ENCODE results near the gene DNASE1L2. TPM values are rescaled to one million over a fixed set of nuclear protein-coding genes. Genes with fewer than 3 reads are reported as not detected.
A peak's percentile ranks its signal among the peaks of the same experiment; 100 is the strongest.

Gene DNASE1L2
- 0.39 and 2.0 TPM in 2 replicates for total RNA-seq (2014; rRNA removed; shearing (Covaris generic); ENCODE audit: low replicate concordance)

GRCh38 chr16:2236337-2237101 is at the start of gene DNASE1L2:
DNASE1L2 (plus strand) TSS chr16:2236444; CDS start chr16:2236817, 373 bp downstream.
- no peaks in the 10 kb centered on the region for H3K27me3 ChIP-seq
- no peaks in the 10 kb centered on the region for H3K9me3 ChIP-seq
- H3K36me3 ChIP-seq = peaks cover 67% of the 10 kb centered on the region
- peak; percentile 60 for DNase-seq
- H3K4me3 ChIP-seq = no peak within 1 kb of the TSS

GRCh38 chr16:2186505-2186904 is 49.7 kb upstream of the DNASE1L2 start:
- H3K4me3 ChIP-seq = no peak overlapping the region
- H3K9me3 ChIP-seq = no peaks in the 10 kb centered on the region
- DNase-seq = no peak

GRCh38 chr16:2187212-2187611 is 49.0 kb upstream of the DNASE1L2 start:
- peaks cover 3% of the 10 kb centered on the region; the same call in 1 of the 2 replicates for H3K36me3 ChIP-seq
- no peaks in the 10 kb centered on the region for H3K9me3 ChIP-seq
- H3K4me3 ChIP-seq = no peak overlapping the region
- no peaks in the 10 kb centered on the region for H3K27me3 ChIP-seq
- no peak for DNase-seq

More at GRCh38 chr16:2186505-2186904, 49.7 kb upstream of the DNASE1L2 start:
- Histone ChIP-seq H3K27me3 (no peaks in the 10 kb centered on the region), H3K36me3 (peaks cover 8% of the 10 kb centered on the region; the same call in 1 of the 2 replicates)

- H3K9me3 ChIP-seq = no peaks in the 10 kb centered on the region
- no peaks in the 10 kb centered on the region for H3K27me3 ChIP-seq
- no peak overlapping the region for H3K4me3 ChIP-seq
- DNase-seq = no peak
- H3K36me3 ChIP-seq = no peaks in the 10 kb centered on the region
These were observed 47.8 kb upstream of the DNASE1L2 start for GRCh38 chr16:2188395-2188794.

GRCh38 chr16:2189252-2189893 is 46.9 kb upstream of the DNASE1L2 start:
- no peak for DNase-seq
- Histone ChIP-seq H3K4me3 (no peak overlapping the region), H3K27me3 (no peaks in the 10 kb centered on the region), H3K36me3 (no peaks in the 10 kb centered on the region), H3K9me3 (no peaks in the 10 kb centered on the region)

GRCh38 chr16:2190002-2190658 is 46.1 kb upstream of the DNASE1L2 start:
- DNase-seq = no peak

GRCh38 chr16:2190659-2191445 is 45.4 kb upstream of the DNASE1L2 start:
- Histone ChIP-seq H3K27me3 (peaks cover 5% of the 10 kb centered on the region), H3K9me3 (no peaks in the 10 kb centered on the region), H3K4me3 (no peak overlapping the region), H3K36me3 (no peaks in the 10 kb centered on the region)
- no peak for DNase-seq

More at GRCh38 chr16:2190002-2190658, 46.1 kb upstream of the DNASE1L2 start:
- Histone ChIP-seq H3K4me3 (no peak overlapping the region), H3K36me3 (no peaks in the 10 kb centered on the region), H3K9me3 (no peaks in the 10 kb centered on the region), H3K27me3 (no peaks in the 10 kb centered on the region; the same call in 1 of the 2 replicates)

- H3K36me3 ChIP-seq = no peaks in the 10 kb centered on the region
- no peak for DNase-seq
- H3K27me3 ChIP-seq = peaks cover 5% of the 10 kb centered on the region
- no peaks in the 10 kb centered on the region for H3K9me3 ChIP-seq
- H3K4me3 ChIP-seq = no peak overlapping the region
These were observed 44.9 kb upstream of the DNASE1L2 start for GRCh38 chr16:2191446-2191706.

- peaks cover 14% of the 10 kb centered on the region for H3K27me3 ChIP-seq
These were observed 41.9 kb upstream of the DNASE1L2 start for GRCh38 chr16:2194166-2194834.

GRCh38 chr16:2194852-2195321 is 41.4 kb upstream of the DNASE1L2 start:
- Histone ChIP-seq H3K36me3 (no peaks in the 10 kb centered on the region), H3K9me3 (no peaks in the 10 kb centered on the region), H3K27me3 (peaks cover 14% of the 10 kb centered on the region), H3K4me3 (no peak overlapping the region)
- DNase-seq = no peak

More at GRCh38 chr16:2194166-2194834, 41.9 kb upstream of the DNASE1L2 start:
- peak; percentile 53 for DNase-seq
- no peaks in the 10 kb centered on the region for H3K36me3 ChIP-seq
- H3K4me3 ChIP-seq = no peak overlapping the region
- no peaks in the 10 kb centered on the region for H3K9me3 ChIP-seq

GRCh38 chr16:2195322-2196161 is 40.7 kb upstream of the DNASE1L2 start:
- Histone ChIP-seq H3K4me3 (peak overlapping the region; percentile 14; the same call in 1 of the 2 replicates), H3K27me3 (peaks cover 14% of the 10 kb centered on the region), H3K36me3 (no peaks in the 10 kb centered on the region), H3K9me3 (no peaks in the 10 kb centered on the region)
- no peak for DNase-seq

GRCh38 chr16:2196162-2196980 is 39.9 kb upstream of the DNASE1L2 start, which contains the start of gene CASKIN1:
CASKIN1 (minus strand) TSS chr16:2196605; CDS start chr16:2196432, 173 bp downstream.
- Histone ChIP-seq H3K36me3 (no peaks in the 10 kb centered on the region), H3K27me3 (peaks cover 14% of the 10 kb centered on the region), H3K9me3 (no peaks in the 10 kb centered on the region), H3K4me3 (peak within 1 kb of the TSS; percentile 14; the same call in 1 of the 2 replicates)
- no peak for DNase-seq

GRCh38 chr16:2196981-2197511 is 39.2 kb upstream of the DNASE1L2 start:
- Histone ChIP-seq H3K36me3 (no peaks in the 10 kb centered on the region), H3K4me3 (no peak overlapping the region), H3K27me3 (peaks cover 14% of the 10 kb centered on the region), H3K9me3 (no peaks in the 10 kb centered on the region)
- no peak for DNase-seq

- Histone ChIP-seq H3K4me3 (no peak overlapping the region), H3K9me3 (no peaks in the 10 kb centered on the region), H3K27me3 (peaks cover 14% of the 10 kb centered on the region), H3K36me3 (no peaks in the 10 kb centered on the region)
- DNase-seq = no peak
These were observed 38.5 kb upstream of the DNASE1L2 start for GRCh38 chr16:2197765-2198164.

Data from MG63 (cell line).